ENCODE results near the gene TNNI3K. TPM values are rescaled to one million over a fixed set of nuclear protein-coding genes. Genes with fewer than 3 reads are reported as not detected.

Gene TNNI3K
- total RNA-seq, 6 experiments from 2014 or later: 1.0 TPM; not detected in 5

GRCh38 chr1:74432325-74432724 lies 197.1 kb downstream of the TNNI3K start:
- intact Hi-C loops (cut with DNase I): no loop called here
- WGBS (ENCODE audit: insufficient coverage, low coverage, low lambda C conversion rate, missing lambda C conversion rate): 0% methylated on average over 1 of the region's 1 CpG
- ATAC-seq: no peak

DNA sequence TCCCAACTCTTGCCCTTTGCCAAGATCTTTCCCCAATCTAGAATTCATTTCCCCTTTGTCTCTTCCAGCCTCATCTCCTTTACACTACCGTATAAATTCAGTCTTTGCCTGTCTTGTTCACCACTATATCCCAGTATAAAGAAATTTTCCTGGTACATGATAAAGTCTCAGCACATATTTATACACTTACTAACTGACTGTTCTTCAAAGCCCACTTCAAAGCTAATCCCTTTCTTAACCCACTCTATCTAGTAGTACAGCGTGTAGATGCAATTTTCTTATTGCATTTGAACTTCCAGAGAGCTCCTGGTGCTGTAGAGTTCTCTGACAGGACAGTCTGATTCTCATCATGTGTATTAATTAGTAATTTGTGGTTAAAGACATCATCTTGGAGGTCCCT lies 199.1 kb downstream of the TNNI3K start:
- DNase-seq: no peak
- no peak overlapping the region for H3K27ac ChIP-seq
- no peak overlapping the region for H3K4me3 ChIP-seq
- intact Hi-C loops (cut with DNase I): no loop called here
- ATAC-seq: no peak
- H3K9me3 ChIP-seq: no peaks in the 10 kb centered on the region
- no peaks in the 10 kb centered on the region for H3K27me3 ChIP-seq
- no peaks in the 10 kb centered on the region for H3K36me3 ChIP-seq
- 36% methylated on average over 2 of the region's 2 CpGs for WGBS (ENCODE audit: insufficient coverage, low coverage, low lambda C conversion rate, missing lambda C conversion rate)
- TF ChIP-seq, protein P1, sequence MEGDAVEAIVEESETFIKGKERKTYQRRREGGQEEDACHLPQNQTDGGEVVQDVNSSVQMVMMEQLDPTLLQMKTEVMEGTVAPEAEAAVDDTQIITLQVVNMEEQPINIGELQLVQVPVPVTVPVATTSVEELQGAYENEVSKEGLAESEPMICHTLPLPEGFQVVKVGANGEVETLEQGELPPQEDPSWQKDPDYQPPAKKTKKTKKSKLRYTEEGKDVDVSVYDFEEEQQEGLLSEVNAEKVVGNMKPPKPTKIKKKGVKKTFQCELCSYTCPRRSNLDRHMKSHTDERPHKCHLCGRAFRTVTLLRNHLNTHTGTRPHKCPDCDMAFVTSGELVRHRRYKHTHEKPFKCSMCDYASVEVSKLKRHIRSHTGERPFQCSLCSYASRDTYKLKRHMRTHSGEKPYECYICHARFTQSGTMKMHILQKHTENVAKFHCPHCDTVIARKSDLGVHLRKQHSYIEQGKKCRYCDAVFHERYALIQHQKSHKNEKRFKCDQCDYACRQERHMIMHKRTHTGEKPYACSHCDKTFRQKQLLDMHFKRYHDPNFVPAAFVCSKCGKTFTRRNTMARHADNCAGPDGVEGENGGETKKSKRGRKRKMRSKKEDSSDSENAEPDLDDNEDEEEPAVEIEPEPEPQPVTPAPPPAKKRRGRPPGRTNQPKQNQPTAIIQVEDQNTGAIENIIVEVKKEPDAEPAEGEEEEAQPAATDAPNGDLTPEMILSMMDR (IDR thresholded peaks at IDR 0.05): no peak
- TF ChIP-seq POLR2A (IDR thresholded peaks at IDR 0.05): no peak
- no peaks in the 10 kb centered on the region for H3K4me1 ChIP-seq

More at GRCh38 chr1:74432325-74432724, 197.1 kb downstream of the TNNI3K start:
- no peak overlapping the region for H3K4me3 ChIP-seq
- no peaks in the 10 kb centered on the region for H3K36me3 ChIP-seq
- no peak for DNase-seq
- no peaks in the 10 kb centered on the region for H3K27me3 ChIP-seq
- no peaks in the 10 kb centered on the region for H3K9me3 ChIP-seq
- H3K27ac ChIP-seq: no peak overlapping the region
- TF ChIP-seq, protein P1 (IDR thresholded peaks at IDR 0.05): no peak
- no peak for TF ChIP-seq POLR2A (IDR thresholded peaks at IDR 0.05)
- H3K4me1 ChIP-seq: no peaks in the 10 kb centered on the region

DNA sequence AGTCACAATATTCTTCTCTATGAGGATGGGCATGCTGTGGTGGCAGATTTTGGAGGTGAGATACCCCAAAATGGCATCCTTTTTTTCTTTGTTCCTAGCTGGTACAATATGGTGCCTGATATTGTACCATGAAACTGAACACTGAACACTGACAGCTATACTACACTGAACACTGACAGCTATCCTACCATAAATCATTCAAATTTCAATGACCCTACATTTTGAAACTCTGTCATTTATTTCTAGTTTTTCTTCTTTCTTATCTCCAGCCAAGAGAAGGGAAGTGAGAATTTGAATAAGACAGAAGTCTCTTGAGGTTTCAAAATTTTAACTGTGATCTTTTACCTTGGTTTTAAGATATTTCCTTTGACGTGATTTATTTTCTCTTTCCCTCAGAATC lies 200.9 kb downstream of the TNNI3K start:
- Histone ChIP-seq H3K27ac (no peak overlapping the region), H3K9me3 (no peaks in the 10 kb centered on the region), H3K27me3 (no peaks in the 10 kb centered on the region), H3K4me1 (no peaks in the 10 kb centered on the region), H3K36me3 (no peaks in the 10 kb centered on the region), H3K4me3 (no peak overlapping the region)
- TF ChIP-seq POLR2A (IDR thresholded peaks at IDR 0.05): no peak
- TF ChIP-seq, protein P1 (IDR thresholded peaks at IDR 0.05): no peak
- DNase-seq: no peak
- WGBS (ENCODE audit: insufficient coverage, low coverage, low lambda C conversion rate, missing lambda C conversion rate): 24% methylated on average over 1 of the region's 1 CpG
- intact Hi-C loops (cut with DNase I): no loop called here
- no peak for ATAC-seq

DNA sequence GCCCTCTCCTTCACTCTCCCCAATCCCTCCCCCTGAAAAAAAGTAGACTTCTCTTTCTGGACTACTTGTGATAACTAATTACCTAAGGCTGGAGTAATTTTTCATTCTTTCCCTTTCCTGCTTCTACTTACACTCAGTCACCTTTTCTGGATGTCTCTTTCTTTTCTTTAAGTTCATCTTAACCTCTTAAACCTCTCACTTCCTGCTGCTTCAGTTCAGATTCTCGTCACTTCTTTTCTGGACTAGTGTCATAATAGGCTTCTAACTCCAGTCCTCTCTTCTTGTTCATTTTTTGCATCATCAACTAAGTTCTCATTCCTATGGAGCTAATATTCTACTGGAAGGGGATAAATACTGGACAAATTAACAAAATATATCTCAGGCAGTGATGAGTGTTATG lies 201.8 kb downstream of the TNNI3K start:
- Histone ChIP-seq H3K4me3 (no peak overlapping the region), H3K9me3 (no peaks in the 10 kb centered on the region), H3K36me3 (no peaks in the 10 kb centered on the region), H3K4me1 (no peaks in the 10 kb centered on the region), H3K27ac (no peak overlapping the region), H3K27me3 (no peaks in the 10 kb centered on the region)
- DNase-seq: no peak
- 67% methylated on average over 1 of the region's 1 CpG for WGBS (ENCODE audit: insufficient coverage, low coverage, low lambda C conversion rate, missing lambda C conversion rate)
- TF ChIP-seq, protein P1 (IDR thresholded peaks at IDR 0.05): no peak
- TF ChIP-seq POLR2A (IDR thresholded peaks at IDR 0.05): no peak
- no peak for ATAC-seq
- intact Hi-C loops (cut with DNase I): no loop called here

- TF ChIP-seq POLR2A (IDR thresholded peaks at IDR 0.05): no peak
- TF ChIP-seq, protein P1 (IDR thresholded peaks at IDR 0.05): no peak
- Histone ChIP-seq H3K36me3 (no peaks in the 10 kb centered on the region), H3K9me3 (no peaks in the 10 kb centered on the region), H3K27me3 (no peaks in the 10 kb centered on the region), H3K27ac (no peak overlapping the region), H3K4me3 (no peak overlapping the region), H3K4me1 (no peaks in the 10 kb centered on the region)
- ATAC-seq: no peak
- no peak for DNase-seq
- WGBS (ENCODE audit: insufficient coverage, low coverage, low lambda C conversion rate, missing lambda C conversion rate): 8% methylated on average over 1 of the region's 1 CpG
- intact Hi-C loops (cut with DNase I): no loop called here
Observed at GRCh38 chr1:74452035-74452434, 216.8 kb downstream of the TNNI3K start.

Measured in right lobe of liver (tissue), 6 donors.